ENCODE data around the gene TMEM80.
A peak's percentile ranks its signal among the peaks of the same experiment; 100 is the strongest.
"Not testable (repeated sequence)": the region's sequence is repeated elsewhere in the genome, so short reads cannot be mapped to it uniquely, and the experiment has no call there.

TMEM80 gene

GRCh38 chr11:720642-721246, 25.1 kb downstream of the TMEM80 start:
- DNase-seq, result peak in 16 of 56 donors; percentile 15 to 74 (median 32)

- no peak for DNase-seq
These were observed 25.7 kb downstream of the TMEM80 start for GRCh38 chr11:721247-721740.

GRCh38 chr11:721741-722345, 26.2 kb downstream of the TMEM80 start:
- no peak for DNase-seq

GRCh38 chr11:722346-722811, 26.8 kb downstream of the TMEM80 start:
- DNase-seq, result no peak

- DNase-seq, result peak in 7 of 56 donors; percentile 19 to 63 (median 24)
These were observed 27.7 kb downstream of the TMEM80 start for GRCh38 chr11:723120-723883.

GRCh38 chr11:724049-724777, 28.6 kb downstream of the TMEM80 start:
- DNase-seq, result no peak

- DNase-seq, result no peak
These were observed 29.3 kb downstream of the TMEM80 start for GRCh38 chr11:724778-725386.

- no peak for DNase-seq
These were observed 30.1 kb downstream of the TMEM80 start for GRCh38 chr11:725624-726202.

GRCh38 chr11:726278-727220, 30.9 kb downstream of the TMEM80 start:
- DNase-seq, result peak in 1 of 56 donors; percentile 49

GRCh38 chr11:727281-727701, 31.7 kb downstream of the TMEM80 start:
- no peak for DNase-seq

- DNase-seq, result peak in 43 of 56 donors; percentile 35 to 83 (median 61)
These were observed 32.5 kb downstream of the TMEM80 start for GRCh38 chr11:727859-728748.

- no peak for DNase-seq
These were observed 33.4 kb downstream of the TMEM80 start for GRCh38 chr11:728901-729491.

- DNase-seq, result peak in 53 of 56 donors; percentile 33 to 94 (median 76)
These were observed 34.0 kb downstream of the TMEM80 start for GRCh38 chr11:729492-730074.

- DNase-seq, result no peak
These were observed 37.5 kb downstream of the TMEM80 start for GRCh38 chr11:733072-733471.

- not testable (repeated sequence) for DNase-seq
These were observed 38.9 kb downstream of the TMEM80 start for GRCh38 chr11:734541-734940.

- peak in 13 of 56 donors; percentile 7 to 52 (median 36) for DNase-seq
These were observed 41.8 kb downstream of the TMEM80 start for GRCh38 chr11:737366-737765.

- DNase-seq, result not testable (repeated sequence)
These were observed 42.3 kb downstream of the TMEM80 start for GRCh38 chr11:737899-738298.

All from amygdala (tissue), 56 donors.